MCF 10A (cell line): ENCODE data around the gene MFF. TPM values are rescaled to one million over a fixed set of nuclear protein-coding genes. Genes with fewer than 3 reads are reported as not detected.

ENCODE experiments used
- BruUV-seq: library from RNA; stranded (reverse); fragments of 400-500 nt; replicated peaks from 2 replicates; lab custom pipeline; 2021; lab: Mats Ljungman, UMichigan
- CTCF ChIA-PET: fragments of 300-600 bp; sonication (Branson Sonifier 250); formaldehyde crosslinking; extraction: SDS; loops from one replicate; lab custom pipeline; 2021; ENCODE audit warnings: antibody characterized with exemption, inconsistent platforms; lab: Yijun Ruan, JAX
- POLR2A ChIA-PET: fragments of 300-600, 350-650 bp; sonication (Branson Sonifier 250); formaldehyde crosslinking; extraction: SDS; loops from one replicate; lab custom pipeline; 2020; ENCODE audit warnings: antibody characterized with exemption, inconsistent platforms; lab: Yijun Ruan, JAX
- DNase-seq: peaks from one replicate; pipeline ENCODE4 v3.0.0-alpha.2; 2018; ENCODE audit not compliant: unreplicated experiment
- H3K27ac Mint-ChIP-seq: one replicate; pipeline ENCODE4 v1.8.0; 2022; ENCODE audit warnings: mild to moderate bottlenecking, low read depth, mixed read lengths; ENCODE audit not compliant: unreplicated experiment
- H3K27me3 Mint-ChIP-seq: one replicate; pipeline ENCODE4 v1.8.0; 2022; ENCODE audit warnings: mixed read lengths; ENCODE audit not compliant: insufficient read depth, unreplicated experiment
- H3K36me3 Mint-ChIP-seq: one replicate; pipeline ENCODE4 v1.8.0; 2022; ENCODE audit warnings: mild to moderate bottlenecking, moderate library complexity, mixed read lengths; ENCODE audit not compliant: insufficient read depth, unreplicated experiment
- H3K4me1 Mint-ChIP-seq: one replicate; pipeline ENCODE4 v1.8.0; 2022; ENCODE audit warnings: mixed read lengths; ENCODE audit not compliant: insufficient read depth, unreplicated experiment
- H3K4me3 Mint-ChIP-seq: one replicate; pipeline ENCODE4 v1.8.0; 2022; ENCODE audit warnings: mild to moderate bottlenecking, moderate library complexity, mixed read lengths; ENCODE audit not compliant: unreplicated experiment
- H3K9me3 Mint-ChIP-seq: one replicate; pipeline ENCODE4 v1.8.0; 2022; ENCODE audit warnings: mixed read lengths; ENCODE audit not compliant: unreplicated experiment
- CTCF ChIP-seq: fragments of 200-600 bp; IDR thresholded peaks from one replicate; pipeline ENCODE4 v1.8.0; 2022; ENCODE audit warnings: antibody characterized with exemption, mild to moderate bottlenecking; ENCODE audit not compliant: unreplicated experiment
- intact Hi-C: fragments of 100-400 bp; cut with micrococcal nuclease; formaldehyde crosslinking; loops from 2 replicates; pipeline ENCODE4 v1.14.1; 2022
- total RNA-seq: library from RNA; stranded (reverse); gene quantifications from 2 replicates; pipeline ENCODE4 v1.2.3, GENCODE V29; 2022

Gene MFF
- total RNA-seq, 1 experiment from 2014 or later: 81.2 TPM

GRCh38 chr2:227388537-227389011 is 63.5 kb downstream of the MFF start:
- POLR2A ChIA-PET: interaction anchor here (0.9 to 1.2 kb wide), 2 partner anchors 10 to 14 kb away, joined by 3 read pairs; no protein-coding TSS in a partner anchor
- H3K27ac Mint-ChIP-seq: peak overlapping the region; percentile 92
- intact Hi-C loops: no loop called here

GRCh38 chr2:227389231-227389630 is 64.2 kb downstream of the MFF start:
- no peaks in the 10 kb centered on the region for H3K27me3 Mint-ChIP-seq
- no peak overlapping the region for H3K4me3 Mint-ChIP-seq
- TSS peak; percentile 68 for BruUV-seq
- TF ChIP-seq CTCF: no peak
- no peak for DNase-seq
- intact Hi-C loops: no loop called here
- H3K36me3 Mint-ChIP-seq: peaks cover 5% of the 10 kb centered on the region
- POLR2A ChIA-PET: interaction anchor here (0.9 to 1.2 kb wide), 2 partner anchors 13 to 82 kb away, joined by 3 read pairs; no protein-coding TSS in a partner anchor
- peaks cover 6% of the 10 kb centered on the region for H3K4me1 Mint-ChIP-seq
- no peaks in the 10 kb centered on the region for H3K9me3 Mint-ChIP-seq
- peak overlapping the region; percentile 92 for H3K27ac Mint-ChIP-seq
- CTCF ChIA-PET: interaction anchor here (0.6 kb wide), 1 partner anchor 377 kb away, joined by 3 read pairs; no protein-coding TSS in a partner anchor

More at GRCh38 chr2:227388537-227389011, 63.5 kb downstream of the MFF start:
- Mint-ChIP-seq H3K9me3 (no peaks in the 10 kb centered on the region), H3K4me3 (no peak overlapping the region), H3K27me3 (no peaks in the 10 kb centered on the region), H3K4me1 (peaks cover 6% of the 10 kb centered on the region), H3K36me3 (peaks cover 5% of the 10 kb centered on the region)
- peak; percentile 95 for DNase-seq
- TF ChIP-seq CTCF: no peak
- BruUV-seq: no TSS peak
- CTCF ChIA-PET: interaction anchor here (0.5 to 1.2 kb wide), 2 partner anchors 15 to 166 kb away, joined by 3 read pairs; no protein-coding TSS in a partner anchor

GRCh38 chr2:227389661-227390060 is 64.6 kb downstream of the MFF start:
- H3K27me3 Mint-ChIP-seq: no peaks in the 10 kb centered on the region
- no TSS peak for BruUV-seq
- no peak overlapping the region for H3K4me3 Mint-ChIP-seq
- TF ChIP-seq CTCF: no peak
- peak overlapping the region; percentile 63 for H3K27ac Mint-ChIP-seq
- CTCF ChIA-PET: interaction anchor here (0.6 kb wide), 1 partner anchor 376 kb away, joined by 3 read pairs; no protein-coding TSS in a partner anchor
- POLR2A ChIA-PET: interaction anchor here (0.9 to 1.2 kb wide), 2 partner anchors 13 to 82 kb away, joined by 3 read pairs; no protein-coding TSS in a partner anchor
- no peak for DNase-seq
- intact Hi-C loops: no loop called here
- no peaks in the 10 kb centered on the region for H3K9me3 Mint-ChIP-seq
- peaks cover 6% of the 10 kb centered on the region for H3K4me1 Mint-ChIP-seq
- peaks cover 5% of the 10 kb centered on the region for H3K36me3 Mint-ChIP-seq

GRCh38 chr2:227390468-227391256 is 65.6 kb downstream of the MFF start:
- Mint-ChIP-seq H3K27ac (no peak overlapping the region), H3K36me3 (peaks cover 5% of the 10 kb centered on the region), H3K4me1 (peaks cover 10% of the 10 kb centered on the region), H3K9me3 (no peaks in the 10 kb centered on the region), H3K27me3 (no peaks in the 10 kb centered on the region), H3K4me3 (no peak overlapping the region)
- BruUV-seq: no TSS peak
- intact Hi-C loops: no loop called here
- TF ChIP-seq CTCF: no peak
- POLR2A ChIA-PET: interaction anchor here (1.2 kb wide), 1 partner anchor 81 kb away, joined by 3 read pairs; no protein-coding TSS in a partner anchor
- CTCF ChIA-PET: interaction anchor here (0.7 kb wide), 1 partner anchor 16 kb away, joined by 4 read pairs; no protein-coding TSS in a partner anchor
- no peak for DNase-seq
